SK-N-MC (cell line): ENCODE data around the gene CDK8.
A peak's percentile ranks its signal among the peaks of the same experiment; 100 is the strongest.

ENCODE experiments used
- DNase-seq: peaks from one replicate; pipeline ENCODE4 v3.0.0-alpha.2; 2011; ENCODE audit warnings: low read depth, low spot score
- H3K27ac ChIP-seq: fragments of 200-600 bp; sonication (generic); 2 replicates; pipeline ENCODE4 v1.5.1; 2016; ENCODE audit warnings: mixed run types
- H3K36me3 ChIP-seq: fragments of 200-600 bp; sonication (generic); 2 replicates; pipeline ENCODE4 v1.6.1; 2017; ENCODE audit warnings: antibody characterized with exemption, low read length, mixed read lengths; ENCODE audit not compliant: insufficient read depth
- H3K4me3 ChIP-seq: fragments of 200-600 bp; sonication (generic); 2 replicates; pipeline ENCODE4 v1.5.1; 2016
- H3K9ac ChIP-seq: fragments of 200-600 bp; sonication (generic); 2 replicates; pipeline ENCODE4 v1.8.0; 2017; ENCODE audit warnings: mixed run types, mixed read lengths; ENCODE audit not compliant: insufficient read length
- H3K9me3 ChIP-seq: fragments of 200-600 bp; sonication (generic); 2 replicates; pipeline ENCODE4 v1.6.1; 2017; ENCODE audit warnings: low read depth, mild to moderate bottlenecking, antibody characterized with exemption, low read length, moderate library complexity, mixed read lengths
- EZH2 ChIP-seq: fragments of 200-600 bp; sonication (generic); IDR thresholded peaks from one replicate; pipeline ENCODE4 v1.6.1; 2017; ENCODE audit warnings: antibody characterized with exemption
- FOXP2 ChIP-seq: optimal IDR thresholded peaks from 2 replicates; pipeline ENCODE3; 2011; ENCODE audit warnings: mild to moderate bottlenecking, moderate library complexity; ENCODE audit not compliant: insufficient read depth; ENCODE audit errors: extremely low read length, control extremely low read depth
- POLR2AphosphoS5 ChIP-seq: IDR thresholded peaks from 2 replicates; pipeline ENCODE4 v1.6.1; 2012; ENCODE audit warnings: mild to moderate bottlenecking, low read depth, low read length, borderline replicate concordance

The CDK8 gene

DNA sequence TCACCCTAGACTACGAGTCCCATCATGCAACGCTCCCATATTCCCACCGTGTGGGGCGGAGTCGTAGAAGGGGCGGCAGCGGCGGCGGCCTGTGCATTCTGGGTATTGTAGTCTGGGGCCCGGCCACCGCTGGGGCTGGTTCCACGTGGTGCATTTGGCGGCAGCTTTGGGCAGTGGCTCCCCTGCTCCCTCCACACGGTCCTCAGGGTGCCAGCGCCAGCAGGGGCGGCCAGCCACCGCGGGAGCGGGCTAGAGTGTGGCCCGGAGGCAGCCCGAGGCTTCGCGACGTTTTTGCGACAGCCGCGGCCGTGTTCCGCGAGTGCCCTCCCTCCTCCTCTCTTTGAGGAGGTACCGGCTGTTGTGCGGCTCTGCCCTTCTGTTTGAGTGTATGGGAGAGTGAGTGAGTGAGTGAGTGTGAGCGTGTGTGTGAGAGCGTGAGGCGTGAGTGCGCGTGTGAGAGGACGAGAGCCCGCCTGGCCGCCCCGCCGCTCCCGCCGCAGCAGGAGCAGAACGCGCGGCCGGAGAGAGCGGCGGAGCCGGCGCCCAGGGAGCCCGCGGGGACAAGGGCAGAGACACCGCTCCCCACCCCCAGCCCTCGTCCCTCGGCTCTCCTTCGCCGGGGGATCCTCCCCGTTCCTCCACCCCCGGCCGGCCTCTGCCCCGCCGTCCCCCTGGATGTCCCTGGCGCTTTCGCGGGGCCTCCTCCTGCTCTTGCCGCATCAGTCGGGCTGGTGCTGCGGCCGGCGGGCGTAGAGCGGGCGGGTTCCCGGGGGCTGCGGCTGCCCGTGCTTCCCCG lies at the start of gene CDK8:
Gene CDK8 (plus strand): TSS at position 343 of the 796 bp plus-strand sequence. CDS start 513 bp downstream, outside the sequence.
- peak within 1 kb of the TSS; percentile 91 for H3K27ac ChIP-seq
- peak; percentile 86 for TF ChIP-seq POLR2AphosphoS5
- no peak for TF ChIP-seq FOXP2
- no peak for TF ChIP-seq EZH2
- DNase-seq = peak; percentile 58
- peak within 1 kb of the TSS; percentile 89 for H3K4me3 ChIP-seq
- no peaks in the 10 kb centered on the region for H3K9me3 ChIP-seq
- H3K36me3 ChIP-seq = no peaks in the 10 kb centered on the region
- H3K9ac ChIP-seq = peak within 1 kb of the TSS; percentile 89

DNA sequence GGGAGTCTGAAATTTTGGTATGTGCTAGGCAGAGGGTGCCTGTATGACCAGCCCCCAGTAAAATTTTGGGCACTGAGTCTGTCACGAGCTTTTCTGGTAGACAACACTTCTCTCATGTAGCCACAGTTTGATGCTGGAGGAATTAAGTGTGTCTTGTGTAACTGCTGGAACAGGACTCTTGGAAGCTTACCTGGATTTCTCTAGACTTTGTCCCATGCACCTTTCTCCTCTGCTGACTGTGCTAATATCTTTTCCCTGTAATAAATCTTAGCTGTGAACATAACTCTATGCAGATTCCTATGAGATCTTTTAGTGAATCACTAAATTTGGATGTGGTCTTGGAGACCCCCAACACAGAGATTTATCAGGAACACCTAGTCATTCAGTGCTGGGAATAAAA lies 45.6 kb upstream of the CDK8 start:
- no peak overlapping the region for H3K27ac ChIP-seq
- H3K36me3 ChIP-seq = peaks cover 42% of the 10 kb centered on the region
- no peak overlapping the region for H3K9ac ChIP-seq
- no peak overlapping the region for H3K4me3 ChIP-seq
- no peak for DNase-seq
- no peak for TF ChIP-seq FOXP2
- no peak for TF ChIP-seq EZH2
- no peak for TF ChIP-seq POLR2AphosphoS5
- H3K9me3 ChIP-seq = no peaks in the 10 kb centered on the region

DNA sequence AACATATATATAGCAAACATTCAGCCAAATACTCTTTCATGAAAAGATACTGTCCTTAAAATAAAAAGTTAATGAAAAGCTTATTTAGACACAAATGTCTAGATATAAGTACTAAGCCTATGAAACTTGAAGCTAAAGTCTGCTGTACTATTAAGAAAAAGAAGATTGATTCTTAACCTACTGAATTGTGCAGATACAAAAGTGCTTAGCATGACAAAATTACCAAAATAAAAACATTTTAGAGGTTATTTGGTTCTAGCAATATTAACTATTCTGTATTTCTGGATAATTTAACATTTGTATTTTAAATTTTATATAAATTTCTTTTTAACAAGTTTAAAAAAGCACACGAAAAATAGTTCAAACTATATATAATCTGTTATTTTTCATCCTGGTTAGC lies 40.6 kb upstream of the CDK8 start:
- no peaks in the 10 kb centered on the region for H3K9me3 ChIP-seq
- TF ChIP-seq FOXP2 = no peak
- TF ChIP-seq EZH2 = no peak
- TF ChIP-seq POLR2AphosphoS5 = no peak
- H3K27ac ChIP-seq = no peak overlapping the region
- DNase-seq = no peak
- no peak overlapping the region for H3K9ac ChIP-seq
- H3K36me3 ChIP-seq = peaks cover 82% of the 10 kb centered on the region
- no peak overlapping the region for H3K4me3 ChIP-seq

DNA sequence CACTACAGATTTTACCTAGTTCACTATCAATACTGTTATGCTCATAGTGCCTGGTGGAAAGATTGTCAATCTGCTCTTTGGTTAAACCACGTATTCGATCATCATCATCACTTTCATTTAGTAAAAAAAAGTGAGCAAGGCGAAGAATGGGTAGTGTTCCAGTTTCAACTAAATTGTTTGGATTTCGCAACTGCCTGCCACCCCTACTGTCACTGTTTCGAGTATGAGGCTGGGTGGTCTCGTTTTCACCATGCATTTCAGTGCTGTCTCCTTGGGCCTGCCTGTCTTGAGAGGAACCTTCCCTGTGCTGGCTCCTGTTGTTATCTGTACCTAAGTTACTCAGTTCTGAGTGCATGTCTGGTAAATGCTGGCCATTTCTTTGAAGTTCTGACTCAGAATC lies 39.9 kb upstream of the CDK8 start:
- no peak for DNase-seq
- Histone ChIP-seq H3K27ac (no peak overlapping the region), H3K9me3 (no peaks in the 10 kb centered on the region), H3K9ac (no peak overlapping the region), H3K4me3 (no peak overlapping the region), H3K36me3 (peaks cover 84% of the 10 kb centered on the region)
- no peak for TF ChIP-seq EZH2
- no peak for TF ChIP-seq FOXP2
- no peak for TF ChIP-seq POLR2AphosphoS5

DNA sequence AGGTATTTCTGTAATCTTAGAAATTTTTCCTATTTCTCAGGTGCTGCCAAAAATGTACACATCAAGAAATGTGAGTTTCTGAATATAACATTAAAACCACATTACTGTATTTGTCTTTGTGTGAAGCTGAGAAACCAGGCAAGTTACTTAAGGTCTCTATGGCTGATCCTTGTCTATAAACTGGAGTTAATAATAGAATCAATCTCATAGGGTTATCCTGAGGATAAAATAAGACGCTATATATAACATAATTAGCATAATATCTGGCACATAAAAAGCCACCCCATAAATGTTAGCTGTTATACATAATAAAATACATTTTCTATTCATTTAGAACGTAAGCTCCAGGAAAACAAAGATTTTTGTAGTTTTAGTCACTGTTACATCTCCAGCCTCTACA lies 37.9 kb upstream of the CDK8 start:
- TF ChIP-seq FOXP2 (no peak), EZH2 (no peak), POLR2AphosphoS5 (no peak)
- H3K27ac ChIP-seq = no peak overlapping the region
- peaks cover 84% of the 10 kb centered on the region for H3K36me3 ChIP-seq
- no peak overlapping the region for H3K9ac ChIP-seq
- no peak overlapping the region for H3K4me3 ChIP-seq
- DNase-seq = no peak
- H3K9me3 ChIP-seq = no peaks in the 10 kb centered on the region

DNA sequence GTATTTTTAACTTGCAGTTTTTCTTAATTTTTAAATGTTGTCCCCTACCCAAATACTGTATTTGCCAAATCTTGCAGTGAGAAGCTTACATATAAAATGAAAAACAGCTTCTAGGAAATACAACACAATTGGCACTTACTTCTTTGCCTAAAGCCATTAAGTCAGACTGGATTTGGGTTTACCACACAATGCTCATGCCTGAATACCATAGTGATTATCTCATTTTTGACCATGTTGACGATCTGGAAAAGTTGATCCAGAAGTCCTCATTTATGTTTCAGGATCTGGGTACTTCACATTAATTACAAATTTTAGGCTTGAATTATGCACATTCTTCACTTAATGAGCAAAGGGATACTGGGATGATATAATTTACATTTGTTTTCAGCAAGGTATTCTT lies 34.2 kb upstream of the CDK8 start:
- H3K9me3 ChIP-seq = no peaks in the 10 kb centered on the region
- no peak for TF ChIP-seq POLR2AphosphoS5
- TF ChIP-seq EZH2 = no peak
- no peak for TF ChIP-seq FOXP2
- H3K4me3 ChIP-seq = no peak overlapping the region
- H3K9ac ChIP-seq = no peak overlapping the region
- H3K36me3 ChIP-seq = peaks cover 52% of the 10 kb centered on the region
- DNase-seq = no peak
- H3K27ac ChIP-seq = no peak overlapping the region

DNA sequence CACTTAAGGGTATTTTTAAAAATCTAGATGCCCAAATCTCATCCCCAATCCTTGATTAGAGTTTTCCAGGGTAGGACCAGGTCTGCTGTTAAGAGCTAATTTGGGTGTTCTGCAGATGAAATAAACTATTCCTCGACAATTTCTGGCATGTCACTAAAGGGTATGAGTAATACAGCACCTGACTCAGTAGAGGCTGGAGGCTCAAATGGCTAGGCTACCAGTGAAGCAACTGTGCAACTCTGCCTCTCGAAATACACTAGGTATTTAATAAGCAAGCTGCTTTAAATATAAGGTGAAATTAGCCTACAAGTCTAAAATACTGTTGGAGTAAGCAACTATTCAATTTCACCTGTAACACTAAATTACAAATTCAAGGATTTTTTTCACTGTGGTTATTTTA lies 33.4 kb upstream of the CDK8 start:
- Histone ChIP-seq H3K9me3 (no peaks in the 10 kb centered on the region), H3K27ac (no peak overlapping the region), H3K36me3 (peaks cover 44% of the 10 kb centered on the region), H3K9ac (peak overlapping the region; percentile 97), H3K4me3 (peak overlapping the region; percentile 90)
- TF ChIP-seq FOXP2 (no peak), POLR2AphosphoS5 (no peak), EZH2 (no peak)
- DNase-seq = no peak

DNA sequence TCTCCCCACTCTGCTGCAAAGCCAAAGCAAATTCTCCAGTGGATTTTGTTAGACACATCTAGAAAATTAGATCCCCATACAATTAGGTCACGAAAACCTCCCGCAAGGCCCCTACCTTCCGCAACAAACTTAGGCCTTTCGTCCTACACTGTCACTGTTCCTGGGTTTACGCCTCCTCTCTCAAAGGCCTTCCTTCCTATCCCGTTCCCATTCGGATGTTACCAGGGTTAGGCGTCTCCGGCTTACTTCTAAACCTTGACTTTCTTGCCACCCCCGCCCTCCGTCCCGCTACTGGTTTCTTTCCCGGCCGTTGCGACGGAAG lies 32.6 kb upstream of the CDK8 start:
- Histone ChIP-seq H3K4me3 (peak overlapping the region; percentile 90), H3K9me3 (no peaks in the 10 kb centered on the region), H3K36me3 (peaks cover 37% of the 10 kb centered on the region), H3K9ac (peak overlapping the region; percentile 97), H3K27ac (peak overlapping the region; percentile 38; the same call in 1 of the 2 replicates)
- TF ChIP-seq FOXP2 (no peak), EZH2 (no peak), POLR2AphosphoS5 (no peak)
- no peak for DNase-seq

DNA sequence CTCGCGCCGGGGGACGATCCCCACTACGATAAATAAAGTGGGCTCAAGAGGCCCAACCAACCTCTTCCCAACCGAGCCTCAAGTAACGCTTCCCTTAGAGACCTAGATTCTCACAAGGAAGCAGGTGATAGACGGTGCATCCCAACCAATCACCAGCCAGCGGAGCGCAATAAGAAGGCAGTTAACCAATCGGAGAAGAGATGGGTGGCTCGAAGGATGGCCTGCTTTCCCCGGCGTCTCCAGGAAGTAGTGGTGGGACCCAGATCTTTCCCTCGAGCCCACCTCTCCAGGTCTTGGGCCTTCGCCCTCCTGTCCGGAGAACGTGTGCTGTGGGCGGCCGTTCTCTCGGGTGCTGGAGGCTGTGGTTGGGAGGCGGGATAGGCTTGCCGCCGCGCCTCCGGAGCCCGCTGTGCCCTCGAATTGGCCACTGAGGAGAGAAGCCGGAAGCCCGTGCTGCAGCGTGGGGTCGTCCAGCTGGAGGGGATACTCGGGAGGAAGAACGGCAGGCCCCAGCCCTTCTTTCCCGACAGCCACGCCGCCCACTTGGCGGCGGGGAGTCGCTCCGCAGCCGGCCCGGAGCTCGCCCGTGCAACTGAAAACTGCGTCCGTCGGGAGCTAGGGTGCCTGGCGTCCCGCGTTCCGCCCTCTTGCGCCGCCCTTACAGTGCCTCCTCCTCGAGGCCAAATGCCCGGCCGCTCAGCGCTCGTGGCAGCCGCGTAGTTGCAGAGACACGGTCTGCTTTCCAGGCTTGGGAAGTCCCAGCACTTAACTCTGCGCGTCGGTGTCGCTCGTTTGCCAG lies 32.0 kb upstream of the CDK8 start, which contains the start of gene RNF6:
Gene RNF6 (minus strand): TSS at position 594 of the 799 bp plus-strand sequence. CDS start 2,665 bp downstream, outside the sequence.
- Histone ChIP-seq H3K9ac (peak within 1 kb of the TSS; percentile 97), H3K4me3 (peak within 1 kb of the TSS; percentile 90), H3K27ac (peak within 1 kb of the TSS; percentile 93), H3K36me3 (peaks cover 32% of the 10 kb centered on the region), H3K9me3 (no peaks in the 10 kb centered on the region)
- peak; percentile 54 for TF ChIP-seq FOXP2
- TF ChIP-seq EZH2 = no peak
- peak; percentile 71 for TF ChIP-seq POLR2AphosphoS5
- peak; percentile 97 for DNase-seq
